Measurements from ENCODE around the gene KRT7.

KRT7 gene

GRCh38 chr12:52218001-52218400 is 15.0 kb upstream of the KRT7 start:
- Histone ChIP-seq H3K4me3 (ENCODE audit: low read length) (no peak overlapping the region), H2AFZ (ENCODE audit: low read depth, low read length) (no peak overlapping the region), H3K9ac (ENCODE audit: low read length) (no peak overlapping the region), H3K27me3 (ENCODE audit: low read depth, low read length) (peaks cover 18% of the 10 kb centered on the region; the same call in 1 of the 2 replicates), H3K4me1 (ENCODE audit: low read length) (peaks cover 12% of the 10 kb centered on the region), H3K4me2 (ENCODE audit: low read length) (no peak overlapping the region), H3K36me3 (replicated peaks; ENCODE audit: low read depth, low read length) (no peaks in the 10 kb centered on the region), H3K9me3 (ENCODE audit: insufficient read depth, low read length) (no peaks in the 10 kb centered on the region), H4K20me1 (ENCODE audit: insufficient read depth, low read length) (no peaks in the 10 kb centered on the region), H3K27ac (ENCODE audit: low read length) (no peak overlapping the region), H3K79me2 (ENCODE audit: low read length) (no peaks in the 10 kb centered on the region)
- TF ChIP-seq EZH2phosphoT487 (IDR thresholded peaks at IDR 0.05; ENCODE audit: low read depth) (no peak), CTCF (IDR thresholded peaks at IDR 0.05; ENCODE audit: low read depth, low read length) (no peak)

GRCh38 chr12:52220477-52220876 is 12.6 kb upstream of the KRT7 start:
- Histone ChIP-seq H3K27ac (ENCODE audit: low read length) (no peak overlapping the region), H3K27me3 (ENCODE audit: low read depth, low read length) (peaks cover 35% of the 10 kb centered on the region), H3K36me3 (replicated peaks; ENCODE audit: low read depth, low read length) (no peaks in the 10 kb centered on the region), H3K9ac (ENCODE audit: low read length) (no peak overlapping the region), H4K20me1 (ENCODE audit: insufficient read depth, low read length) (no peaks in the 10 kb centered on the region), H2AFZ (ENCODE audit: low read depth, low read length) (no peak overlapping the region), H3K4me3 (ENCODE audit: low read length) (no peak overlapping the region), H3K9me3 (ENCODE audit: insufficient read depth, low read length) (no peaks in the 10 kb centered on the region), H3K4me2 (ENCODE audit: low read length) (no peak overlapping the region), H3K4me1 (ENCODE audit: low read length) (peaks cover 12% of the 10 kb centered on the region), H3K79me2 (ENCODE audit: low read length) (no peaks in the 10 kb centered on the region)
- no peak for TF ChIP-seq EZH2phosphoT487 (IDR thresholded peaks at IDR 0.05; ENCODE audit: low read depth)
- TF ChIP-seq CTCF (IDR thresholded peaks at IDR 0.05; ENCODE audit: low read depth, low read length): no peak

- H3K4me1 ChIP-seq (ENCODE audit: low read length): peaks cover 12% of the 10 kb centered on the region
- TF ChIP-seq EZH2phosphoT487 (IDR thresholded peaks at IDR 0.05; ENCODE audit: low read depth): no peak
- TF ChIP-seq CTCF (IDR thresholded peaks at IDR 0.05; ENCODE audit: low read depth, low read length): no peak
- H3K27me3 ChIP-seq (ENCODE audit: low read depth, low read length): peaks cover 35% of the 10 kb centered on the region
Observed at GRCh38 chr12:52221070-52221781, 11.8 kb upstream of the KRT7 start.

GRCh38 chr12:52221912-52222457 is 11.1 kb upstream of the KRT7 start:
- H3K4me2 ChIP-seq (ENCODE audit: low read length): peak overlapping the region; percentile 46

More at GRCh38 chr12:52221070-52221781, 11.8 kb upstream of the KRT7 start:
- no peaks in the 10 kb centered on the region for H3K9me3 ChIP-seq (ENCODE audit: insufficient read depth, low read length)
- H3K27ac ChIP-seq (ENCODE audit: low read length): no peak overlapping the region
- H2AFZ ChIP-seq (ENCODE audit: low read depth, low read length): no peak overlapping the region
- no peak overlapping the region for H3K4me2 ChIP-seq (ENCODE audit: low read length)
- H4K20me1 ChIP-seq (ENCODE audit: insufficient read depth, low read length): no peaks in the 10 kb centered on the region
- no peaks in the 10 kb centered on the region for H3K36me3 ChIP-seq (replicated peaks; ENCODE audit: low read depth, low read length)
- H3K4me3 ChIP-seq (ENCODE audit: low read length): no peak overlapping the region
- H3K9ac ChIP-seq (ENCODE audit: low read length): no peak overlapping the region
- no peaks in the 10 kb centered on the region for H3K79me2 ChIP-seq (ENCODE audit: low read length)

More at GRCh38 chr12:52221912-52222457, 11.1 kb upstream of the KRT7 start:
- Histone ChIP-seq H3K9ac (ENCODE audit: low read length) (no peak overlapping the region), H3K27ac (ENCODE audit: low read length) (no peak overlapping the region), H3K36me3 (replicated peaks; ENCODE audit: low read depth, low read length) (no peaks in the 10 kb centered on the region), H3K9me3 (ENCODE audit: insufficient read depth, low read length) (no peaks in the 10 kb centered on the region), H3K79me2 (ENCODE audit: low read length) (no peaks in the 10 kb centered on the region), H3K27me3 (ENCODE audit: low read depth, low read length) (peaks cover 42% of the 10 kb centered on the region), H4K20me1 (ENCODE audit: insufficient read depth, low read length) (no peaks in the 10 kb centered on the region), H2AFZ (ENCODE audit: low read depth, low read length) (peak overlapping the region; percentile 51; the same call in 1 of the 2 replicates), H3K4me1 (ENCODE audit: low read length) (peaks cover 12% of the 10 kb centered on the region), H3K4me3 (ENCODE audit: low read length) (no peak overlapping the region)
- TF ChIP-seq CTCF (IDR thresholded peaks at IDR 0.05; ENCODE audit: low read depth, low read length) (peak; percentile 77), EZH2phosphoT487 (IDR thresholded peaks at IDR 0.05; ENCODE audit: low read depth) (no peak)

All from OCI-LY3 (cell line).